IPS-18c (cell line): ENCODE results near the gene MTAP.
"Not testable (repeated sequence)": the region's sequence is repeated elsewhere in the genome, so short reads cannot be mapped to it uniquely, and the experiment has no call there.

ENCODE experiments used
- H3K4me3 ChIP-seq: 2 replicates; pipeline ENCODE4 v1.7.0; 2013; ENCODE audit warnings: low read depth, mild to moderate bottlenecking, low read length, moderate library complexity; ENCODE audit not compliant: insufficient read depth
- H3K9me3 ChIP-seq: one replicate; pipeline ENCODE4 v1.6.1; 2013; ENCODE audit warnings: mild to moderate bottlenecking, low read length, moderate library complexity; ENCODE audit not compliant: control insufficient read depth, insufficient read depth

Gene MTAP

GRCh38 chr9:21933865-21934264, 131.4 kb downstream of the MTAP start:
- no peaks in the 10 kb centered on the region for H3K9me3 ChIP-seq
- no peak overlapping the region for H3K4me3 ChIP-seq

- Histone ChIP-seq H3K9me3 (no peaks in the 10 kb centered on the region), H3K4me3 (no peak overlapping the region)
Measured at GRCh38 chr9:21935631-21936030, 133.2 kb downstream of the MTAP start.

DNA sequence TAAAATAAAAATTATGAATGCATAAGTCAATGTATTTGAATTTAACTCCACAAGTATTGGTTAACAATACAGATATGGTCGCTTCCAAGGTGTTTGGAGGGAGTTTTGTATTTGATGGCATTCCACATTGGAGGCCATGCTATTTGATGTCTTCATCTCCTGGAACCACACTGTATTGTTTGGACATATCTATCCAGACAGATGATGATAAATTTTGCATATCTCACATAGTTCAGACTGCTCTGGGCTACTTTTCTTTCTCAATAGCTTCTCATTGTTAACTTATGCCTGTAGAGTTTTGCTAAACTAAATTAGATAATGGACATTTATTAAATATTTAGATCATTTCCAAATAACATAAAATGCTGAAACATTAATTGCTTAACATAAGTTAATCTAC, 133.7 kb downstream of the MTAP start:
- H3K9me3 ChIP-seq, result no peaks in the 10 kb centered on the region
- no peak overlapping the region for H3K4me3 ChIP-seq

- Histone ChIP-seq H3K9me3 (no peaks in the 10 kb centered on the region), H3K4me3 (no peak overlapping the region)
Measured at GRCh38 chr9:21941337-21941995, 139.0 kb downstream of the MTAP start.

GRCh38 chr9:21943464-21943863, 141.0 kb downstream of the MTAP start:
- H3K4me3 ChIP-seq, result no peak overlapping the region
- H3K9me3 ChIP-seq, result no peaks in the 10 kb centered on the region

- Histone ChIP-seq H3K4me3 (no peak overlapping the region), H3K9me3 (no peaks in the 10 kb centered on the region)
Measured at GRCh38 chr9:21945606-21946005, 143.2 kb downstream of the MTAP start.

DNA sequence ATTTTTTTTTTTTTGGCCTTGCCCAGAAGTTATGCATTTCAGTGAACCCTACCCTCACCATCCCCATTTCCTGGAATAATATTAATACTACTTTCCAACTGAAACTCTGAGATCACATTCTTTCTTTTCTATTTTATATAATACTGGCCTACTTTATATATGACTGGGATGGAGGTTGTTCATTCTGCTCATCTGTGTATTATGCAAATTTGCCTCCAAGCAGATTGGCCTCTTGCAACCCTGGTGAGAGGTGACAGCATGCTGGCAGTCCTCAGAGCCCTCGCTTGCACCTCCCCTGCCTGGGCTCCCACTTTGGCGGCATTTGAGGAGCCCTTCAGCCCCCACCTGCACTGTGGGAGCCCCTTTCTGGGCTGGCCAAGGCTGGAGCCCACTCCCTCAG, 156.4 kb downstream of the MTAP start:
- H3K9me3 ChIP-seq, result no peaks in the 10 kb centered on the region
- H3K4me3 ChIP-seq, result no peak overlapping the region

DNA sequence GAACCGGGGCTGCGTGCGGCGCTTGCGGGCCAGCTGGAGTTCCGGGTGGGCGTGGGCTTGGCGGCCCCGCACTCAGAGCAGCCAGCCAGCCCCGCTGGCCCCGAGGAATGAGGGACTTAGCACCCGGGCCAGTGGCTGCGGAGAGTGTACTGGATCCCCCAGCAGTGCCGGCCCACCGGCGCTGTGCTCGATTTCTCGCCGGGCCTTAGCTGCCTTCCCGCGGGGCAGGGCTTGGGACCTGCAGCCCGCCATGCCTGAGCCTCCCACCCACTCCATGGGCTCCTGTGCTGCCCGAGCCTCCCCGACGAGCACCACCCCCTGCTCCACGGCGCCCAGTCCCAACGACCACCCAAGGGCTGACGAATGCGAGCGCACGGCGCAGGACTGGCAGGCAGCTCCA, 156.8 kb downstream of the MTAP start:
- H3K9me3 ChIP-seq, H3K4me3 ChIP-seq: not testable (repeated sequence)

- Histone ChIP-seq H3K4me3 (no peak overlapping the region), H3K9me3 (no peaks in the 10 kb centered on the region)
Measured at GRCh38 chr9:21961569-21961968, 159.1 kb downstream of the MTAP start.

DNA sequence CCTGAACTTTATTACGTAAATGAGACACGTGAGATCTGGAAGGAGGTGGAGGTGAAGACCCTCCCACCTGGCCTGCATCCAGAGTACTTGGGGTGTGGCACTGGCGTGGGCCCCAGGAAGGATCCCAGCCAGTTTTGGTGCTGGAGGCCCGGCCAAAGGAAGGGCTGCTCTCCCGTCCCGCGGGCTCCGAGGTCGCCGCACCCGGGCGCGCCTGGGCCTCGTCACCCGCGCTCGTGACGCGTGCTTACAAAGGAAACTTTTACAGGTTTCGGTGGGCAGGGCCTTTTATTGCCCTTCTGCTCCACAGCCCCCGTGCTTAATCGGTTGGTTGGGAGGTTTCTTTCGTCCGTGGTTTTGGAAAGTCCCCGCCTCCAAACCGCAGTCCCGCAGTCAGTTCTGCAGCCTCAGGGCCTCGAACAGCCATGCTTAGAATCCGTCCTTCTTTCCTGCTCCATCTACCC, 162.5 kb downstream of the MTAP start:
- peak overlapping the region; percentile 21; the same call in 1 of the 2 replicates for H3K4me3 ChIP-seq
- no peaks in the 10 kb centered on the region for H3K9me3 ChIP-seq

- Histone ChIP-seq H3K9me3 (no peaks in the 10 kb centered on the region), H3K4me3 (peak overlapping the region; percentile 21; the same call in 1 of the 2 replicates)
Measured at GRCh38 chr9:21965401-21965951, 163.0 kb downstream of the MTAP start.

- no peak overlapping the region for H3K4me3 ChIP-seq
- no peaks in the 10 kb centered on the region for H3K9me3 ChIP-seq
Measured at GRCh38 chr9:21966140-21966851, 163.9 kb downstream of the MTAP start.

GRCh38 chr9:21967169-21967568, 164.7 kb downstream of the MTAP start:
- Histone ChIP-seq H3K4me3 (no peak overlapping the region), H3K9me3 (no peaks in the 10 kb centered on the region)

- no peaks in the 10 kb centered on the region for H3K9me3 ChIP-seq
- H3K4me3 ChIP-seq, result no peak overlapping the region
Measured at GRCh38 chr9:21967702-21968101, 165.3 kb downstream of the MTAP start.

GRCh38 chr9:21968331-21969010, 166.0 kb downstream of the MTAP start:
- no peak overlapping the region for H3K4me3 ChIP-seq
- no peaks in the 10 kb centered on the region for H3K9me3 ChIP-seq

DNA sequence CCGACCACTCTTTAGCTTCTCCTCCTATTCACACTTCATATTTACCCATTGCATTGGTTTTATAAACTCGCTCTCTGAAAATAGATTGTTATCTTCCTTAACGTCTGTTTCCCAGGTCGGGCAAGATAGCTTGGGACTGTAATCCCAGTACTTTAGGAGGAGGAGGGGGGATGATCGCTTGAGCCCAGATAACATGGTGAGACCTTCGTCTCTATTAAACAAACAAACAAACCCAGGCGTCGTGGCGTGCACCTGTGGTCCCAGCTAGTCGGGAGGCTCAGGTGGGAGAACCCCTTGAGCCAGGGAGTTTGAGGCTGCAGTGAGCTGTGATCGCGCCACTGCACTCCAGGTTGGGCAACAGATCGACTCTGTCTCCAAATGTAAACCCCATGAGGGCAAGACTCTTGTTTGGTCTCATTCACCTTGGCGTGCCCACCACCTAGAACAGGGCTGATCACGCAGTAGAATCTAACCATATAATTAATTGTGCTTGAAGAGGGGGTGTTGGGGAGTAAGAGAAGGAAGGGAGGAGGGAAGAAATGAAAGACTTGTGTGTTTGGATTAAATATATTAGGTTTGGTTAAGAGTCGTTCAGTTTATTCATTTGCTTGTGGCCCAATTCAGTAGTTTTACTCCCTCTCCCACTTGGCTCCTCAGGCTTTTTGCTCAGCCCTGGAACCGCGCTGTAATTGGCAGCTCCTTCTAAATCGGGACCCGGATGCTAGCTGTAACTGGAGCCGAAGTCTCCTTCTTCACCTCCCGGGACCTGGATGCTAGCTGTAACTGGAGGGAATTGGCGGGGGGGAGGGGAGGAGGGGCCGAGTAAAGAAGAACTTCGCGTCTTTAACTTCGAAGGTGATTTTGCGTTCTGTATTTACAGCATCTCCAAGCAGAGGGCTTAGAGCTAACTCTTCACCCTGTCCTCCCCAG, 166.8 kb downstream of the MTAP start:
- Histone ChIP-seq H3K4me3 (no peak overlapping the region), H3K9me3 (no peaks in the 10 kb centered on the region)
